HCT116 (cell line): Measurements from ENCODE around the gene MRTFB. TPM values are rescaled to one million over a fixed set of nuclear protein-coding genes. Genes with fewer than 3 reads are reported as not detected.

Experiments used
- ATAC-seq: fragments of 200-7000 bp; cut with Tn5 transposase; 2 replicates; pipeline ENCODE4 v1.9.1; 2020; ENCODE audit warnings: mild to moderate bottlenecking, moderate library complexity
- BruUV-seq: library from RNA; stranded (reverse); fragments of 400-500 nt; replicated peaks from 2 replicates; lab custom pipeline; 2021; lab: Mats Ljungman, UMichigan
- CTCF ChIA-PET: fragments of 300-600 bp; sonication (Branson Sonifier 250); formaldehyde crosslinking; loops from one replicate; lab custom pipeline; 2021; ENCODE audit warnings: antibody characterized with exemption; lab: Charles Lee
- POLR2A ChIA-PET: fragments of 300-600, 350-600 bp; sonication (Branson Sonifier 250); formaldehyde crosslinking; loops from one replicate; lab custom pipeline; 2021; ENCODE audit warnings: antibody characterized with exemption; lab: Charles Lee
- RAD21 ChIA-PET, 2 experiments: fragments of 300-600 bp; sonication (Branson Sonifier 250); formaldehyde crosslinking; loops; one replicate each; lab custom pipeline; 2023; ENCODE audit warnings: low total read pairs in 2 of 2; ENCODE audit not compliant: uncharacterized antibody in 2 of 2, unreplicated experiment in 2 of 2, low non-redundant PET in 1 of 2; lab: Charles Lee
- DNase-seq: peaks from one replicate; pipeline ENCODE4 v3.0.0-alpha.2; 2010; ENCODE audit warnings: low read depth, low spot score
- H2AFZ ChIP-seq: fragments of 200-600 bp; shearing (Covaris generic), sonication (generic); 2 replicates; pipeline ENCODE4 v1.6.1; 2017; ENCODE audit warnings: low read depth, mixed run types, mixed read lengths, antibody characterized with exemption, low read length; ENCODE audit not compliant: poor library complexity, severe bottlenecking
- H3K27ac ChIP-seq: 2 replicates; pipeline ENCODE4 v1.5.1; 2012; ENCODE audit warnings: low read depth, low read length
- H3K27me3 ChIP-seq: fragments of 200-600 bp; sonication (generic); 2 replicates; pipeline ENCODE4 v1.6.1; 2016; ENCODE audit warnings: mixed run types, low read length, mixed read lengths; ENCODE audit not compliant: insufficient read depth
- H3K36me3 ChIP-seq, 2 experiments: fragments of 200-500 bp in 1 of 2; fragments of 200-600 bp in 1 of 2; sonication (Bioruptor generic) in 1 of 2; sonication (generic) in 1 of 2; 2 replicates each; pipeline versions ENCODE4 v1.5.1 to v1.6.1; 2014 to 2016; ENCODE audit warnings: low read length in 2 of 2, inconsistent platforms in 1 of 2, mixed read lengths in 1 of 2, mixed run types in 1 of 2; ENCODE audit not compliant: insufficient read depth in 2 of 2, control insufficient read depth in 1 of 2
- H3K4me1 ChIP-seq, 2 experiments: fragments of 200-600 bp in 1 of 2; sonication (generic) in 1 of 2; 2 replicates each; pipeline versions ENCODE4 v1.5.1 to v1.6.1; 2012 to 2017; ENCODE audit warnings: low read length in 2 of 2, inconsistent platforms in 1 of 2, mild to moderate bottlenecking in 1 of 2, mixed read lengths in 1 of 2, mixed run types in 1 of 2, moderate library complexity in 1 of 2; ENCODE audit not compliant: insufficient read depth in 2 of 2, control insufficient read depth in 1 of 2
- H3K4me2 ChIP-seq: fragments of 200-600 bp; sonication (generic); 2 replicates; pipeline ENCODE4 v1.6.1; 2017; ENCODE audit warnings: mixed run types, low read length, mixed read lengths
- H3K4me3 ChIP-seq, 2 experiments: fragments of 200-600 bp in 1 of 2; sonication (generic) in 1 of 2; replicated peaks in 1 of 2; 2 replicates each; pipeline ENCODE4 v1.5.1; 2011 to 2016; ENCODE audit warnings: low read length in 2 of 2, control low read depth in 1 of 2, low read depth in 1 of 2, mild to moderate bottlenecking in 1 of 2, mixed read lengths in 1 of 2, mixed run types in 1 of 2
- H3K79me2 ChIP-seq: fragments of 200-600 bp; sonication (generic); 2 replicates; pipeline ENCODE4 v1.6.1; 2017; ENCODE audit warnings: mild to moderate bottlenecking, mixed run types, low read length, moderate library complexity, mixed read lengths; ENCODE audit not compliant: insufficient read depth
- H3K9ac ChIP-seq: fragments of 200-600 bp; sonication (generic); 2 replicates; pipeline ENCODE4 v1.6.1; 2016; ENCODE audit warnings: low read length, mixed read lengths
- H3K9me2 ChIP-seq: fragments of 200-600 bp; sonication (generic), shearing (Covaris generic); 2 replicates; pipeline ENCODE4 v1.6.1; 2017; ENCODE audit warnings: mixed run types, mild to moderate bottlenecking, moderate library complexity; ENCODE audit not compliant: insufficient read depth
- H3K9me3 ChIP-seq, 2 experiments: fragments of 200-500 bp in 1 of 2; fragments of 200-600 bp in 1 of 2; sonication (Bioruptor generic) in 1 of 2; sonication (generic) in 1 of 2; 2 replicates each; pipeline ENCODE4 v1.6.1; 2014 to 2017; ENCODE audit warnings: low read length in 2 of 2, mixed read lengths in 2 of 2, inconsistent platforms in 1 of 2, low read depth in 1 of 2, mild to moderate bottlenecking in 1 of 2, mixed run types in 1 of 2, moderate library complexity in 1 of 2; ENCODE audit not compliant: control insufficient read depth in 1 of 2, insufficient read depth in 1 of 2
- H4K20me1 ChIP-seq: fragments of 200-600 bp; sonication (generic), shearing (Covaris generic); 2 replicates; pipeline ENCODE4 v1.6.1; 2017; ENCODE audit warnings: mixed run types, mild to moderate bottlenecking, moderate library complexity; ENCODE audit not compliant: insufficient read depth
- CBX3 ChIP-seq: IDR thresholded peaks from 2 replicates; pipeline ENCODE4 v1.6.1; 2012; ENCODE audit warnings: low read depth
- CTCF ChIP-seq, 3 experiments: fragments of 200-600 bp in 1 of 3; sonication (generic) in 1 of 3; IDR thresholded peaks in 2 of 3; conservative IDR thresholded peaks in 1 of 3; 2 replicates each; pipeline ENCODE4 v1.5.1; 2012 to 2017; ENCODE audit warnings: low read depth in 2 of 3, low read length in 2 of 3, antibody characterized with exemption in 1 of 3, borderline replicate concordance in 1 of 3, control low read depth in 1 of 3, mild to moderate bottlenecking in 1 of 3, mixed read lengths in 1 of 3, mixed run types in 1 of 3, moderate library complexity in 1 of 3; ENCODE audit not compliant: insufficient read depth in 1 of 3
- POLR2A ChIP-seq: IDR thresholded peaks from 2 replicates; pipeline ENCODE4 v1.7.0; 2011; ENCODE audit warnings: borderline replicate concordance; ENCODE audit not compliant: insufficient read depth, insufficient read length; ENCODE audit errors: extremely low read depth
- RAD21 ChIP-seq: IDR thresholded peaks from 2 replicates; pipeline ENCODE4 v1.6.1; 2012; ENCODE audit warnings: low read depth, mild to moderate bottlenecking
- intact Hi-C: fragments of 100-400 bp; cut with micrococcal nuclease; formaldehyde crosslinking; loops from 2 replicates; pipeline ENCODE4 v1.10.0; 2022
- total RNA-seq: library from RNA; stranded (reverse); gene quantifications from one replicate; pipeline ENCODE4 v1.2.1, GENCODE V29; 2021; ENCODE audit not compliant: unreplicated experiment

The MRTFB gene
- total RNA-seq, 1 experiment from 2014 or later: 39.0 TPM

- intact Hi-C loops: loop anchor here (5.0 kb wide), 1 partner anchor 237 kb away; no protein-coding TSS in a partner anchor
- BruUV-seq: no TSS peak
These were observed 218.7 kb downstream of the MRTFB start for GRCh38 chr16:14289692-14290340.

More at GRCh38 chr16:14289692-14290340, 218.7 kb downstream of the MRTFB start:
- ATAC-seq (no peak), DNase-seq (peak; percentile 64)
- H3K79me2 ChIP-seq: no peaks in the 10 kb centered on the region
- H3K4me2 ChIP-seq: no peak overlapping the region
- no peak overlapping the region for H3K27ac ChIP-seq
- CTCF ChIA-PET: interaction anchor here (0.6 to 1.3 kb wide), 4 partner anchors 11 to 413 kb away, joined by 3 to 9 read pairs (median 4); partner anchors contain the start of gene ERCC4
- H3K4me1 ChIP-seq: peaks cover 0 to 4% of the 10 kb centered on the region in 2 experiments; a peak in 2 of 4 replicates
- H3K4me3 ChIP-seq: no peak overlapping the region
- peaks cover 11% of the 10 kb centered on the region in 2 experiments; a peak in 3 of 4 replicates for H3K9me3 ChIP-seq
- no peak overlapping the region for H3K9ac ChIP-seq
- no peak for TF ChIP-seq POLR2A
- TF ChIP-seq CBX3: peak; percentile 98
- TF ChIP-seq RAD21: peak; percentile 81
- peak; percentile 66 to 84 (median 77); a peak in 5 of 6 replicates for TF ChIP-seq CTCF (IDR thresholded peaks at IDR 0.05 in 2 of 3, conservative IDR thresholded peaks at IDR 0.05 in 1 of 3; ENCODE audit: borderline replicate concordance in 1 of 3, insufficient read depth in 1 of 3, low read depth in 2 of 3, low read length in 2 of 3)
- no peak overlapping the region for H2AFZ ChIP-seq
- no peaks in the 10 kb centered on the region for H3K36me3 ChIP-seq
- H4K20me1 ChIP-seq: no peaks in the 10 kb centered on the region
- POLR2A ChIA-PET: no interaction called here
- H3K27me3 ChIP-seq: no peaks in the 10 kb centered on the region
- H3K9me2 ChIP-seq: no peaks in the 10 kb centered on the region
- RAD21 ChIA-PET: interaction anchor here in 1 of 2 experiments (1.0 kb wide), 1 partner anchor 370 kb away, joined by 3 read pairs; the partner anchor contains the start of gene ERCC4
